ENCODE results near the gene MYL12A.

GRCh38 chr18:3213300-3214059 lies 34.1 kb upstream of the MYL12A start:
- TF ChIP-seq SUZ12 (IDR thresholded peaks at IDR 0.05): no peak
- TF ChIP-seq ZNF384 (IDR thresholded peaks at IDR 0.05): no peak
- TF ChIP-seq FOXM1 (IDR thresholded peaks at IDR 0.05; ENCODE audit: borderline replicate concordance): no peak
- TF ChIP-seq PKNOX1 (IDR thresholded peaks at IDR 0.05): no peak
- TF ChIP-seq NFRKB (IDR thresholded peaks at IDR 0.05): no peak
- TF ChIP-seq HDGF (IDR thresholded peaks at IDR 0.05; ENCODE audit: borderline replicate concordance): no peak
- TF ChIP-seq ELF4 (IDR thresholded peaks at IDR 0.05): no peak
- no peak for TF ChIP-seq SP1 (IDR thresholded peaks at IDR 0.05)
- TF ChIP-seq L3MBTL2 (conservative IDR thresholded peaks at IDR 0.05): no peak
- TF ChIP-seq TARDBP (IDR thresholded peaks at IDR 0.05): no peak

Data from HEK293T (cell line).